ENCODE data around the gene PPP2R2B. TPM values are rescaled to one million over a fixed set of nuclear protein-coding genes. Genes with fewer than 3 reads are reported as not detected.
A peak's percentile ranks its signal among the peaks of the same experiment; 100 is the strongest.
"Not testable (repeated sequence)": the region's sequence is repeated elsewhere in the genome, so short reads cannot be mapped to it uniquely, and the experiment has no call there.

PPP2R2B gene
- total RNA-seq, 1 experiment from 2014 or later, result 9.1 TPM

- not testable (repeated sequence) for DNase-seq (ENCODE audit: low read depth)
Observed at GRCh38 chr5:146609731-146610130, 268.8 kb downstream of the PPP2R2B start.

DNA sequence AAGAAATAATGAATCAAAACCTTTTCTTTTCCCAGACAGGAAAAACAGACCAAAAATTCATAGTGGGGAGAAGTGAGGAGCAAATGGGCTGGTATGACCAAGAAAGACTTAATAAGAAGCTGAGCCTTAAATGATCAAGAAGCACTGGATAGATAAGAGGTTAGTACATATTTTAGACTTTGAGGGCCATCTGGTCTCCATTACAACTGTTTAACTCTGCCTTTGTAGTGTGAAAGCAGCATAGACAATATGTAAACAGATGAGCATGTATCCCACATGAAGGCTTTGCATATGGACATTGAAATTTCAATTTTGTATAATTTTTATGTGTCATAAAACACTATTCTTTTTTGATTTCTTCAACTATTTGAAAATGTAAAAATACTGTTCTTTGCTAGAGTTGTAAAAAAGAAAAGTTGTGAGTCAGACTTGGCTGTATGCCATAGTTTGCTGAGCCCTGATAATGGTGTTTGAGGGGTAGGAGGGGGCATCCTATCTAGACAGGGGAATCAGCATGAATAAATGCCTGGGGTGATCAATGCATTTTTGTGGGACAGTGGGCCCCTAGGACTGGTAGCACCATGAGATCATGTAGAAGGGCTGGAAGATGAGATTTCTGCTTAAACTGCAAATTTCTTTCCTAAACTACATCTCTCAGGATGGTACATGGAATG is 270.8 kb downstream of the PPP2R2B start:
- DNase-seq (ENCODE audit: low read depth), result peak; percentile 4

GRCh38 chr5:146606893-146607292 is 271.7 kb downstream of the PPP2R2B start:
- no peak for DNase-seq (ENCODE audit: low read depth)

DNA sequence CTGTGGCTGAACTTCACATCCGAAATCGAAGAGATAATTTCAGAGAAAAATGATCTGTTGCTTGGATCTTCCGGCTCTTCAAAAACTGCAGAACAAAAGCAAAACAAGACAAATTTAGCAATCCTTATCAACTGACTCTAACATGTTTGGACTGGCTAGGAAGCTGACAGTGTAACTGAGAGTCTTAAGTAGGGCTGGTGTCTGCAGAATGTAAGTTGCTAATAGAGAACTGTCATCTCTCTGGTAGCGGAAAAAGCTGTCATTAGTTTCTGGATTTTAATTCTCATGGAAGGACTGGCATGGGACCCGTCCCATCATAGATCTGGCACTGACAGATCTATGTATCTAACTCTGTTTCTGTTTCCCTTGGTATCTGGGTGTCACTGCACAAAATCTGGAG is 278.2 kb downstream of the PPP2R2B start:
- DNase-seq (ENCODE audit: low read depth), result no peak

DNA sequence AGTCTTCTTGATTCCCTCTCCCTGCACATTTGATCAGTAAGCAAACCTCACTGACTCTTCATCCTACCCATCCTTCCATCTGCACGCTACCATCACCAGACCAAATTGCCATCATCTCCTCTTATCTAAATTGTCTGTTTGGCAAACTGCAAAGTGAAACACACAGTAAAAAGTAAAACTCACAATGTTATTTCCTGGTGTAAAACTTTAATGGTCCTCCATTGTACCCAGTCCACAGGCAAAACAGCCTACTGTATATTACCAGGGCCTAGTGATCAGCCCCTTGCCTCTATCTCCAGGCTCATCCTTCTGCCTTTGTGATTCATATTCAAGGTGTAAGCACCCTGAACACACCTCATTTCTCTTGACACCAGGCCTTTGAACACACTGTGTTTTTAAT is 279.3 kb downstream of the PPP2R2B start:
- no peak for DNase-seq (ENCODE audit: low read depth)

GRCh38 chr5:146595088-146595487 is 283.5 kb downstream of the PPP2R2B start:
- no peak for DNase-seq (ENCODE audit: low read depth)

GRCh38 chr5:146592352-146592751 is 286.2 kb downstream of the PPP2R2B start:
- DNase-seq (ENCODE audit: low read depth), result no peak

DNA sequence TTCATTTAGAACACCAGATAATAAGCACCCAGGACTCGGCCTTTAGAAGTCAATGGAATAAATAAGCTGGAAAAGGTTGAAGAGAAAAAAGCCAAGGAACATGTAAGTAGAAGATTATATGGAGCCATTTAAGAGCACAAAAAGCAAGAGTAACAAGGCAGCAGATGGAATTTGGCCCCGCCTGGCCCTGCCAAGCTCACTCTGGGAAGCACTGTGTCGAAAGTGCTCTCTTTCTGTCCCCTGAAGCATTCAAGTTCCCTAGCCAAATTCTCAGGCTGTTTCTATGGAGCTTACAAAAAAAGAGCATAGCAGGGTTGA is 289.6 kb downstream of the PPP2R2B start:
- no peak for DNase-seq (ENCODE audit: low read depth)

DNA sequence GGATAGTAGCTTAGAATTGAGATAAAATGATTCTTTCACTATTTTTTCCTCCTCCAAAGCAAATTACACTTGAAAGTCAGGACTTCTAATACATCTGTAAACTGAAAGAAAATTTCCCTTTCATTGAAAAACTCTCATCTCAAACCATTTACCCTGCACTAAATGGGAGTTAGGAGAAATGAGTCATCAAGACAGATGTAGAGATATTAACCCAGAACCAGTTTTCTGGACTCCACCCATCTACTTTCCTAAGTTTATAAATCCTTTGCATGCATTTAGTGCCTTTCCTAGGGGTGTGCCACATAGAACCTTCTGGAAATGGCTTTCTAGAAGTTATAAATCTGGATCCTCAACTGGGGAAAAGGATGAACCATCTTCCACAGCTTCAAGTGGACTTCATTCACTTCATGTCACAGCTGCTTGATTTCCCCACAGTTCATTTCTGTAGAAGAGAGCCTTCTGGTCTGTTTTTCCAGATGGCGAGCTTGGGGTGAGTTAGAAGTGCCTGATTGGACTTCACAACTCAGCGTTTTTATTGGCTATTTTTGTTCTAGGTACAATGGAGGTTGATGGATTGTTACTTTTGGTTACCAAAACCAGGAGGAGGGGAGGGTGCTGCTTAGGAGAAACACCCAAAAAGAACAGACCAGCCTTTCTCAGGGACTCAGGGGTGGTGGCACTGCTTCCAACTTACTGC is 290.1 kb downstream of the PPP2R2B start:
- DNase-seq (ENCODE audit: low read depth), result peak; percentile 56

DNA sequence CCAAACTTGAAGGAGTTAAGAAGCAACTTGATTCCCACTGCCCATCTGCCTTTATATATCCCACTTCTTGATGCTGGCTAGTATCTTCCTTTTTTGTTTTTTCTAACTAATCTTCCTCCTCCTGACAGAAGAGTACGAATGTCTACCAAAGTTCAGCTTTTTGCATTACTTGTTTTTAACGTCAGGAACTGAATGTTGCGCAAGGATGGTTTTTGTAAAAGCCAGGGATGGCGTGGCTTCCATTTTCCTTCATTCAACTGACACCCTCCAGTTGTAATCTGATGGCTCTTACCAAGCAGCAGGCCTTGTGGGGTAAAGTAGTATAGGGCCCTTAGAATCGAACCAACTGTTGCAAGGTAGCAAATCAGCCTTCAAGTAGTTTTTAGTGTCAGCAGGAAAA is 291.8 kb downstream of the PPP2R2B start:
- DNase-seq (ENCODE audit: low read depth), result no peak

DNA sequence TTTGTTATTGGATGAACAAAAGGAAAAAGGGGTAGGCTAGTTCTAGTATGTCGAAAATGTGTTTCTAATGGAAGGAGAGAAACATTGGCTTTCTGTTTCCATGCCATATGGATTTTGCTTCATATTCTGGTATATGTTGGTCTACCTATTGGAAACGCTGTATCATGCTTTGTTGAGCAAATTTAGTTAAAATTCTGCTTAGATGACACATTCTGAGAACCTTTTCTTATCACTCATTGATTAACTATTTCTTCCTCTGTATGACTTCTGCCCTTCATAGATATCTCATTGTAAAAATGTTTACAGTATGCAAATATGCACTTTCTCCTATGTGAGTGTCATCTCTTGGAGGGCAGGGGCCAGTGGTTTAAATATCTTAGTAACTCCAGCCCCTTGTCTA is 293.8 kb downstream of the PPP2R2B start:
- no peak for DNase-seq (ENCODE audit: low read depth)

- no peak for DNase-seq (ENCODE audit: low read depth)
Observed at GRCh38 chr5:146582051-146582596, 296.4 kb downstream of the PPP2R2B start.

GRCh38 chr5:146580237-146580636 is 298.3 kb downstream of the PPP2R2B start:
- no peak for DNase-seq (ENCODE audit: low read depth)

- DNase-seq (ENCODE audit: low read depth), result no peak
Observed at GRCh38 chr5:146574713-146575112, 303.8 kb downstream of the PPP2R2B start.

GRCh38 chr5:146568161-146568560 is 310.4 kb downstream of the PPP2R2B start:
- no peak for DNase-seq (ENCODE audit: low read depth)

- DNase-seq (ENCODE audit: low read depth), result peak; percentile 71
Observed at GRCh38 chr5:146565764-146566367, 312.7 kb downstream of the PPP2R2B start.

DNA sequence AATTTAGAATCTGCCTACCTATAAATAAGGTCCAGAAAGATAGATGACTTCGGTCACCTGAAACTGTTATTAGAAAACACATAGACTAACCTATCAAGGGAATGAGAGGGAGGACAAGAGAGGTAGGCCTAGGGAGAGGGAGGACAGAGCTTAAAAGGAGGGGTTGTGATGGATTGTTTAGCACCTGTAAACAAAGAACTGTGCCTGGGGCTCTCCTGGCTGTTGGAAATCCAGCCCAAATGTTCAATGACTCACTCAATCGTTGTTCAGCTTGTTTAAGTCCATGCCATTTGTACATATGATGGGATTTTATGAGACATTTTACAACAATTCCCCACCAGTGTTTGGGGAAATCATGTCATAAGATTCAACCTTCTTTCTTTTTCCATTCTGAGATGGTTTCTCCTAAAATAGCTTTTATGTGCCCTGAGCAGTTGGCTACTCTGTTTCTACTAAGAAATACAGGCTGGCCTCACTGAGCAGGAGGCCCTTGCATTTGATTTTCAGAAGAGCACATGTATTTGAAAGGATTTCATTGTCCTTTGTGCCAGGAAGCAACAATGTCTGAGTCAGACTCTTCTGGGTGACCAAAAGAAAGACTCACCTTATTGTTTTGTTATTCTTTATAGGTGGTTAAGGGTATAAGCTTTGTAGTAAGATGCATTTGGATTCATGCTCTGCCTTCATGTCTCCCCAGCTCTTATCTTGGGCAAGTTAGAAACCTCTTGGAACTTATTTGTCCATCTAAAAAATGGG is 314.4 kb downstream of the PPP2R2B start:
- peak; percentile 74 for DNase-seq (ENCODE audit: low read depth)

GRCh38 chr5:146562461-146562860 is 316.1 kb downstream of the PPP2R2B start:
- no peak for DNase-seq (ENCODE audit: low read depth)

DNA sequence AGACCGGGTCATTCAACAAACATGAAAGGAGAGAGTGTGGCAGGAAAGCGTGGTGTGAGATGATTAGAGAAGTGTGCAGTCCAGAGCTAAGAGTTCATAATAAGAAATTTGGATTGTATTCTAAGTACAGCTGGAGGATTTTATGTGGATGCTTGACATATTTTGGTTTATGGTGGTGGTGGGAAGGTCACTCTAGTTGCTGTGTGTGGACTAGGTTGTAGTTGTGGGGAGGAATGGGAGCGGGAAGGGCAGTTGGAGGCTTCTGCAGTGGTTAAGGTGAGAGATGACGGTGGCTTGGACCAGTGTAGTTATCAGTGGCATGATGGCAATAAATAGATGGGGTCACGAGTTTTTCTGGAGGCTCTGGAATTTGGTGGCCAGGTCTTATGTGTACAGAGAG is 316.8 kb downstream of the PPP2R2B start:
- peak; percentile 50 for DNase-seq (ENCODE audit: low read depth)

GRCh38 chr5:146560205-146560812 is 318.2 kb downstream of the PPP2R2B start:
- DNase-seq (ENCODE audit: low read depth), result peak; percentile 76

GRCh38 chr5:146556884-146557283 is 321.7 kb downstream of the PPP2R2B start:
- DNase-seq (ENCODE audit: low read depth), result not testable (repeated sequence)

DNA sequence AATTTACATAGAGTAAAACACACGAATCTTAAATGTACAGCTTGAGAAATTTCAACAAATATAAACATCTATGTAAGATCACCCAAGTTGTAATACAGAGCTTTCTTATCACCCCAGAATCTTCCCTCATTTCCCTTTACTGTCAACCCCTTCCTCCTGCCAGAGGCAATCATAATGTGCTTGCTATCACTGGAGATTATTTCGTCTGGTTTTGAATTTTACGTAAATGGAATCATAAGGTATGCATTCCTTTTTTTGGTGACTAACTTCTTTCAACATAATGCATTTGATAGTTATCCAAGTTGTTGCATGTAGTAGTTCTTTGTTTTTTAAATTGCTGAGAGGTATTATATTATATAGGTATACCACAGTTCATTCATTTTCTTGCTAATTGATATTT is 325.1 kb downstream of the PPP2R2B start:
- DNase-seq (ENCODE audit: low read depth), result no peak
